ENCODE measurements around the gene ATP1A4.

ATP1A4 gene

DNA sequence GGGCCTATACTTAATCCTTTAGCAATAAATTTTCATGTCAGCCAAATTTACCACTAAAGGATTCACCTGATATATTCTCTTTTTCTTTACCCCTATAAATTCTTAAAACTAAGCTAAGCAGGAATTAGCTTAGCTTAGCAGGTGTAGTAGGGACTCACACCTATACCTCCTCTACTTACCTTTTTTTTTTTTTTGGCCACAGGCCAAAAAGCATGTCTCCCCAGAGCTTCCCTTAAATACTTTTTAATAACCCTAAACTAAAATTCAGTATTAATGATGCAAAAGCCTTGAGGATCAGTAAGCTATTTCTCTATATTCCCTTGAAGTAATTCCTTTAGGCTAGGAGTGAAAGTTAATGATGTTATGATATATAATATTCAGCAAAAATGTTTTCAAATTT is 77.0 kb downstream of the ATP1A4 start:
- no peak for DNase-seq (ENCODE audit: low read depth)

DNA sequence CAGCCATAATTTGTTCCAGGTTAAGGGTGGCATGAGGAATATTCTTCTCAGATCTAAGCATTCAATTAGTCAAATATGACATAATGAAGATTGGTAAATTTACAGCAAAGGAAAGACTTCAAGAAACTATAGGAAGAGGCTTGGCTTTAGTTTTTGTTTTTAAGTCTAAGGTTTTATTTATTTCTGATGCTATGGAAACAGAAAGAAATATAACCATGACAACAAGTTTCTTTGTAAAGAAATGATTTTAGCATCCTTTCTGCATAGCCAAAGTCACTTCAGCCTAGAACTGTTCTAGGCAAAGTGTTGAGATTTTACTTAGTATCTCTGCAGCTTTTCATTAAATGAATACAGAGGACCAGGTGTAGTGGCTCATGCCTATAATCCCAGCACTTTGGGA is 81.5 kb downstream of the ATP1A4 start:
- DNase-seq (ENCODE audit: low read depth): no peak

Measured in activated T-cell treated with anti-CD3 and anti-CD28 coated beads for 24 hours (primary cell).